Liver (tissue), 9 donors: Measurements from ENCODE around the gene GNB5. TPM values are rescaled to one million over a fixed set of nuclear protein-coding genes. Genes with fewer than 3 reads are reported as not detected.

Experiments used
- DNase-seq: peaks from one replicate; pipeline ENCODE4 v3.0.0-alpha.2; 2017; ENCODE audit warnings: low spot score
- H3K27ac ChIP-seq, 2 donors: one replicate each; pipeline ENCODE4 v1.7.0; 2013; ENCODE audit warnings: inconsistent platforms in 2 of 2, low read length in 2 of 2, control low read depth in 1 of 2, low read depth in 1 of 2, mild to moderate bottlenecking in 1 of 2
- H3K27me3 ChIP-seq, 4 donors: one replicate each; pipeline versions ENCODE4 v1.6.1 to v1.7.0; 2013; ENCODE audit warnings: low read length in 3 of 4, inconsistent platforms in 1 of 4, mild to moderate bottlenecking in 1 of 4, moderate library complexity in 1 of 4; ENCODE audit not compliant: control insufficient read depth in 4 of 4, insufficient read depth in 4 of 4
- H3K36me3 ChIP-seq, 4 donors: one replicate each; pipeline versions ENCODE4 v1.6.1 to v1.7.0; 2013; ENCODE audit warnings: low read length in 3 of 4, mild to moderate bottlenecking in 3 of 4, low read depth in 1 of 4, moderate library complexity in 1 of 4; ENCODE audit not compliant: control insufficient read depth in 4 of 4, insufficient read depth in 3 of 4
- H3K4me1 ChIP-seq, 4 donors: one replicate each; pipeline versions ENCODE4 v1.6.1 to v1.7.0; 2013; ENCODE audit warnings: low read length in 3 of 4, mild to moderate bottlenecking in 3 of 4, moderate library complexity in 1 of 4; ENCODE audit not compliant: control insufficient read depth in 4 of 4, insufficient read depth in 4 of 4
- H3K4me3 ChIP-seq, 3 donors: one replicate each; pipeline versions ENCODE4 v1.6.1 to v1.7.0; 2013; ENCODE audit warnings: low read length in 3 of 3, control low read depth in 1 of 3, low read depth in 1 of 3, mild to moderate bottlenecking in 1 of 3
- H3K9ac ChIP-seq, 2 donors: one replicate each; pipeline ENCODE4 v1.7.0; 2013; ENCODE audit warnings: low read length in 2 of 2, mild to moderate bottlenecking in 2 of 2, moderate library complexity in 2 of 2, control low read depth in 1 of 2, low read depth in 1 of 2
- H3K9me3 ChIP-seq, 4 donors: one replicate each; pipeline versions ENCODE4 v1.6.1 to v1.7.0; 2013; ENCODE audit warnings: low read length in 3 of 4; ENCODE audit not compliant: control insufficient read depth in 4 of 4
- EGR1 ChIP-seq, 2 donors: IDR thresholded peaks; 2 replicates each; pipeline ENCODE4 v1.6.1; 2016 to 2018; ENCODE audit warnings: antibody characterized with exemption in 2 of 2, low read depth in 2 of 2
- FOXA1 ChIP-seq: IDR thresholded peaks from 2 replicates; pipeline ENCODE4 v1.6.1; 2016; ENCODE audit warnings: antibody characterized with exemption
- FOXA2 ChIP-seq: IDR thresholded peaks from 2 replicates; pipeline ENCODE4 v1.6.1; 2016; ENCODE audit warnings: antibody characterized with exemption
- GABPA ChIP-seq, 2 donors: IDR thresholded peaks in 1 of 2; conservative IDR thresholded peaks in 1 of 2; 2 replicates each; pipeline ENCODE4 v1.6.1; 2016; ENCODE audit warnings: antibody characterized with exemption in 2 of 2, mild to moderate bottlenecking in 1 of 2, moderate library complexity in 1 of 2
- HNF4A ChIP-seq, 2 donors: conservative IDR thresholded peaks; 2 replicates each; pipeline ENCODE4 v1.6.1; 2016; ENCODE audit warnings: antibody characterized with exemption in 2 of 2, mild to moderate bottlenecking in 2 of 2
- HNF4G ChIP-seq: IDR thresholded peaks from 2 replicates; pipeline ENCODE4 v1.6.1; 2016; ENCODE audit warnings: antibody characterized with exemption
- JUND ChIP-seq, 2 donors: IDR thresholded peaks; 2 replicates each; pipeline ENCODE4 v1.6.1; 2016; ENCODE audit warnings: antibody characterized with exemption in 2 of 2
- MAX ChIP-seq: IDR thresholded peaks from 2 replicates; pipeline ENCODE4 v1.6.1; 2016; ENCODE audit warnings: antibody characterized with exemption
- NR2F2 ChIP-seq: IDR thresholded peaks from 2 replicates; pipeline ENCODE4 v1.6.1; 2016; ENCODE audit warnings: antibody characterized with exemption
- RAD21 ChIP-seq, 2 donors: IDR thresholded peaks; 2 replicates each; pipeline ENCODE4 v1.6.1; 2016; ENCODE audit warnings: antibody characterized with exemption in 2 of 2, mild to moderate bottlenecking in 2 of 2
- RXRA ChIP-seq, 2 donors: IDR thresholded peaks; 2 replicates each; pipeline ENCODE4 v1.6.1; 2017 to 2018; ENCODE audit warnings: antibody characterized with exemption in 2 of 2, mild to moderate bottlenecking in 1 of 2
- SP1 ChIP-seq: IDR thresholded peaks from 2 replicates; pipeline ENCODE4 v1.6.1; 2018; ENCODE audit warnings: antibody characterized with exemption, mild to moderate bottlenecking
- TAF1 ChIP-seq: conservative IDR thresholded peaks from 2 replicates; pipeline ENCODE4 v1.6.1; 2016; ENCODE audit warnings: antibody characterized with exemption, mild to moderate bottlenecking
- YY1 ChIP-seq: IDR thresholded peaks from 2 replicates; pipeline ENCODE4 v1.6.1; 2016; ENCODE audit warnings: antibody characterized with exemption, mild to moderate bottlenecking
- WGBS: extraction: QIAGEN DNeasy Blood & Tissue Kit; methylation state at CpG from one replicate; pipeline ENCODE4 v1.1.7; 2013; 5-methylcytosine and 5-hydroxymethylcytosine counted together
- polyA plus RNA-seq, 2 donors: library from polyadenylated mRNA; stranded (reverse) in 1 of 2; unstranded in 1 of 2; fragments of 200-250 nt in 1 of 2; fragments of >200 nt in 1 of 2; fragmentation: Nextera tagmentation in 1 of 2; extraction: Ambion mirVana in 1 of 2; gene quantifications; one replicate each; pipeline versions ENCODE4 v1.2.1 to v1.2.3, GENCODE V29; 2013 to 2015
- total RNA-seq, 2 donors: library from RNA; depleted of rRNA; stranded (reverse); fragments of >200 nt; gene quantifications; one replicate each; pipeline ENCODE4 v1.2.3, GENCODE V29; 2014
- TF ChIP-seq, protein P1 (sequence below): IDR thresholded peaks from 2 replicates; pipeline ENCODE4 v1.6.1; 2016; ENCODE audit warnings: antibody characterized with exemption, mild to moderate bottlenecking
- TF ChIP-seq, protein P2 (sequence below): IDR thresholded peaks from 2 replicates; pipeline ENCODE4 v1.6.1; 2016; ENCODE audit warnings: antibody characterized with exemption
- TF ChIP-seq, protein P3 (sequence below): fragments of 150-350 bp; IDR thresholded peaks from 2 replicates; pipeline ENCODE4 v1.5.1; 2017; ENCODE audit warnings: improper control_type of control experiment, low read depth, low read length; ENCODE audit not compliant: missing input control
- TF ChIP-seq, protein P4 (sequence below): IDR thresholded peaks from 2 replicates; pipeline ENCODE4 v1.6.1; 2016; ENCODE audit warnings: antibody characterized with exemption
- donor health status: healthy.
- donor health status: healthy.
- donor health status: healthy.
- donor health status: healthy.
- donor health status: healthy.

Gene GNB5
- total and polyA plus RNA-seq, 4 donors: 13.7 to 19.2 (median 15.7) TPM

- Histone ChIP-seq H3K4me1 (peaks cover 11 to 29% (median 14%) of the 10 kb centered on the region in 4 donors), H3K27me3 (no peaks in the 10 kb centered on the region), H3K27ac (peak overlapping the region; percentile 7 to 19), H3K36me3 (no peaks in the 10 kb centered on the region), H3K9ac (no peak overlapping the region), H3K9me3 (no peaks in the 10 kb centered on the region), H3K4me3 (no peak overlapping the region)
- DNase-seq: no peak
- 72% methylated on average over 5 of the region's 5 CpGs for whole genome bisulfite sequencing
- TF ChIP-seq YY1 (no peak), HNF4A (conservative IDR thresholded peaks at IDR 0.05) (no peak), GABPA (IDR thresholded peaks at IDR 0.05 in 1 of 2, conservative IDR thresholded peaks at IDR 0.05 in 1 of 2) (no peak), RXRA (IDR thresholded peaks at IDR 0.05) (no peak), NR2F2 (no peak), MAX (no peak), JUND (IDR thresholded peaks at IDR 0.05) (no peak), TAF1 (no peak), EGR1 (IDR thresholded peaks at IDR 0.05; ENCODE audit: low read depth in 2 of 2) (no peak), FOXA2 (no peak), FOXA1 (no peak), HNF4G (no peak), SP1 (no peak), RAD21 (IDR thresholded peaks at IDR 0.05) (no peak)
- TF ChIP-seq, protein P1, sequence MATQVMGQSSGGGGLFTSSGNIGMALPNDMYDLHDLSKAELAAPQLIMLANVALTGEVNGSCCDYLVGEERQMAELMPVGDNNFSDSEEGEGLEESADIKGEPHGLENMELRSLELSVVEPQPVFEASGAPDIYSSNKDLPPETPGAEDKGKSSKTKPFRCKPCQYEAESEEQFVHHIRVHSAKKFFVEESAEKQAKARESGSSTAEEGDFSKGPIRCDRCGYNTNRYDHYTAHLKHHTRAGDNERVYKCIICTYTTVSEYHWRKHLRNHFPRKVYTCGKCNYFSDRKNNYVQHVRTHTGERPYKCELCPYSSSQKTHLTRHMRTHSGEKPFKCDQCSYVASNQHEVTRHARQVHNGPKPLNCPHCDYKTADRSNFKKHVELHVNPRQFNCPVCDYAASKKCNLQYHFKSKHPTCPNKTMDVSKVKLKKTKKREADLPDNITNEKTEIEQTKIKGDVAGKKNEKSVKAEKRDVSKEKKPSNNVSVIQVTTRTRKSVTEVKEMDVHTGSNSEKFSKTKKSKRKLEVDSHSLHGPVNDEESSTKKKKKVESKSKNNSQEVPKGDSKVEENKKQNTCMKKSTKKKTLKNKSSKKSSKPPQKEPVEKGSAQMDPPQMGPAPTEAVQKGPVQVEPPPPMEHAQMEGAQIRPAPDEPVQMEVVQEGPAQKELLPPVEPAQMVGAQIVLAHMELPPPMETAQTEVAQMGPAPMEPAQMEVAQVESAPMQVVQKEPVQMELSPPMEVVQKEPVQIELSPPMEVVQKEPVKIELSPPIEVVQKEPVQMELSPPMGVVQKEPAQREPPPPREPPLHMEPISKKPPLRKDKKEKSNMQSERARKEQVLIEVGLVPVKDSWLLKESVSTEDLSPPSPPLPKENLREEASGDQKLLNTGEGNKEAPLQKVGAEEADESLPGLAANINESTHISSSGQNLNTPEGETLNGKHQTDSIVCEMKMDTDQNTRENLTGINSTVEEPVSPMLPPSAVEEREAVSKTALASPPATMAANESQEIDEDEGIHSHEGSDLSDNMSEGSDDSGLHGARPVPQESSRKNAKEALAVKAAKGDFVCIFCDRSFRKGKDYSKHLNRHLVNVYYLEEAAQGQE: no peak
- TF ChIP-seq, protein P2, sequence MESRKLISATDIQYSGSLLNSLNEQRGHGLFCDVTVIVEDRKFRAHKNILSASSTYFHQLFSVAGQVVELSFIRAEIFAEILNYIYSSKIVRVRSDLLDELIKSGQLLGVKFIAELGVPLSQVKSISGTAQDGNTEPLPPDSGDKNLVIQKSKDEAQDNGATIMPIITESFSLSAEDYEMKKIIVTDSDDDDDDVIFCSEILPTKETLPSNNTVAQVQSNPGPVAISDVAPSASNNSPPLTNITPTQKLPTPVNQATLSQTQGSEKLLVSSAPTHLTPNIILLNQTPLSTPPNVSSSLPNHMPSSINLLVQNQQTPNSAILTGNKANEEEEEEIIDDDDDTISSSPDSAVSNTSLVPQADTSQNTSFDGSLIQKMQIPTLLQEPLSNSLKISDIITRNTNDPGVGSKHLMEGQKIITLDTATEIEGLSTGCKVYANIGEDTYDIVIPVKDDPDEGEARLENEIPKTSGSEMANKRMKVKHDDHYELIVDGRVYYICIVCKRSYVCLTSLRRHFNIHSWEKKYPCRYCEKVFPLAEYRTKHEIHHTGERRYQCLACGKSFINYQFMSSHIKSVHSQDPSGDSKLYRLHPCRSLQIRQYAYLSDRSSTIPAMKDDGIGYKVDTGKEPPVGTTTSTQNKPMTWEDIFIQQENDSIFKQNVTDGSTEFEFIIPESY: no peak
- TF ChIP-seq, protein P3, sequence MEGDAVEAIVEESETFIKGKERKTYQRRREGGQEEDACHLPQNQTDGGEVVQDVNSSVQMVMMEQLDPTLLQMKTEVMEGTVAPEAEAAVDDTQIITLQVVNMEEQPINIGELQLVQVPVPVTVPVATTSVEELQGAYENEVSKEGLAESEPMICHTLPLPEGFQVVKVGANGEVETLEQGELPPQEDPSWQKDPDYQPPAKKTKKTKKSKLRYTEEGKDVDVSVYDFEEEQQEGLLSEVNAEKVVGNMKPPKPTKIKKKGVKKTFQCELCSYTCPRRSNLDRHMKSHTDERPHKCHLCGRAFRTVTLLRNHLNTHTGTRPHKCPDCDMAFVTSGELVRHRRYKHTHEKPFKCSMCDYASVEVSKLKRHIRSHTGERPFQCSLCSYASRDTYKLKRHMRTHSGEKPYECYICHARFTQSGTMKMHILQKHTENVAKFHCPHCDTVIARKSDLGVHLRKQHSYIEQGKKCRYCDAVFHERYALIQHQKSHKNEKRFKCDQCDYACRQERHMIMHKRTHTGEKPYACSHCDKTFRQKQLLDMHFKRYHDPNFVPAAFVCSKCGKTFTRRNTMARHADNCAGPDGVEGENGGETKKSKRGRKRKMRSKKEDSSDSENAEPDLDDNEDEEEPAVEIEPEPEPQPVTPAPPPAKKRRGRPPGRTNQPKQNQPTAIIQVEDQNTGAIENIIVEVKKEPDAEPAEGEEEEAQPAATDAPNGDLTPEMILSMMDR: no peak
- TF ChIP-seq, protein P4, sequence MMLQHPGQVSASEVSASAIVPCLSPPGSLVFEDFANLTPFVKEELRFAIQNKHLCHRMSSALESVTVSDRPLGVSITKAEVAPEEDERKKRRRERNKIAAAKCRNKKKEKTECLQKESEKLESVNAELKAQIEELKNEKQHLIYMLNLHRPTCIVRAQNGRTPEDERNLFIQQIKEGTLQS: no peak
Measured at GRCh38 chr15:52114261-52115055, 76.7 kb downstream of the GNB5 start.
